Immature natural killer cell (primary cell): ENCODE measurements around the gene TTC4. TPM values are rescaled to one million over a fixed set of nuclear protein-coding genes. Genes with fewer than 3 reads are reported as not detected.
A peak's percentile ranks its signal among the peaks of the same experiment; 100 is the strongest.

ENCODE experiments used
- DNase-seq, 3 donors: peaks; one replicate each; pipeline ENCODE4 v3.0.0; 2022; ENCODE audit warnings: mixed read lengths in 1 of 3
- H3K27ac Mint-ChIP-seq, 6 donors: one replicate each; pipeline ENCODE4 v1.8.0; 2020; ENCODE audit warnings: mixed read lengths in 6 of 6, mild to moderate bottlenecking in 5 of 6, inconsistent platforms in 4 of 6, moderate library complexity in 3 of 6
- H3K27me3 Mint-ChIP-seq, 3 donors: one replicate each; pipeline ENCODE4 v1.8.0; 2020 to 2021; ENCODE audit warnings: low read depth in 3 of 3, mild to moderate bottlenecking in 3 of 3, mixed read lengths in 3 of 3, moderate library complexity in 3 of 3, inconsistent platforms in 1 of 3
- H3K36me3 Mint-ChIP-seq, 3 donors: one replicate each; pipeline ENCODE4 v1.8.0; 2020; ENCODE audit warnings: mixed read lengths in 3 of 3, inconsistent platforms in 2 of 3, mild to moderate bottlenecking in 2 of 3
- H3K4me1 Mint-ChIP-seq, 2 donors: one replicate each; pipeline ENCODE4 v1.8.0; 2020; ENCODE audit warnings: inconsistent platforms in 2 of 2, mild to moderate bottlenecking in 2 of 2, mixed read lengths in 2 of 2, moderate library complexity in 1 of 2
- H3K4me3 Mint-ChIP-seq, 5 donors: one replicate each; pipeline ENCODE4 v1.8.0; 2020; ENCODE audit warnings: mild to moderate bottlenecking in 5 of 5, mixed read lengths in 5 of 5, inconsistent platforms in 3 of 5, moderate library complexity in 3 of 5
- H3K9me3 Mint-ChIP-seq, 6 donors: one replicate each; pipeline ENCODE4 v1.8.0; 2020; ENCODE audit warnings: mild to moderate bottlenecking in 6 of 6, mixed read lengths in 6 of 6, inconsistent platforms in 4 of 6, moderate library complexity in 3 of 6
- polyA plus RNA-seq, 3 donors: library from polyadenylated mRNA; unstranded; fragments of 300-500 nt; fragmentation: Illumina TruSeq; gene quantifications; one replicate each; pipeline ENCODE4 v1.2.3, GENCODE V29; 2021

TTC4 gene
- polyA plus RNA-seq, 3 donors from 2014 or later = 14.3 to 22.6 (median 20.7) TPM

- Mint-ChIP-seq H3K9me3 (no peaks in the 10 kb centered on the region), H3K36me3 (no peaks in the 10 kb centered on the region), H3K27ac (no peak overlapping the region), H3K4me1 (no peaks in the 10 kb centered on the region), H3K4me3 (no peak overlapping the region), H3K27me3 (peaks cover 0 to 3% (median 2%) of the 10 kb centered on the region in 3 donors)
- no peak for DNase-seq
Observed at GRCh38 chr1:54695221-54695620, 20.4 kb upstream of the TTC4 start.

DNA sequence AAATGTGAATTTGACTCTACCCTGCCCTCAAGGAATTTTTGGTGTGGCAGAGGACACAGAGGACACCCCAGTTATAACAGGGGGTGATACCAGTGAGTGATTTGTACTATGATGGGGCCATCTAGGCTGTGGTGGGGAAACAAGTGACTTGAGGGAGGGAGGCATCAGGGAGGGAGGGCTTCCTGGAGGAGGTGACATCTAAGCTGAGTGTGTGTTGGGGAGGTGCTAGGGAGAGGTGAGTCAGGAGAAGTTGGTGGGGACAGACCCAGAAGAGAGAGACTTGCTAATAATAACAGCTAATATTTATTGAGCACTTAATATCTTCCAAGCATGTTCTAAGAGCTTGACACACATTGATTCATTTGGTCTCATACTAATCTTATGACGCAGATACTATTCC lies 19.9 kb upstream of the TTC4 start:
- Mint-ChIP-seq H3K27ac (no peak overlapping the region), H3K9me3 (no peaks in the 10 kb centered on the region), H3K36me3 (no peaks in the 10 kb centered on the region), H3K27me3 (peaks cover 0 to 3% (median 2%) of the 10 kb centered on the region in 3 donors), H3K4me1 (no peaks in the 10 kb centered on the region), H3K4me3 (no peak overlapping the region)
- DNase-seq = no peak

DNA sequence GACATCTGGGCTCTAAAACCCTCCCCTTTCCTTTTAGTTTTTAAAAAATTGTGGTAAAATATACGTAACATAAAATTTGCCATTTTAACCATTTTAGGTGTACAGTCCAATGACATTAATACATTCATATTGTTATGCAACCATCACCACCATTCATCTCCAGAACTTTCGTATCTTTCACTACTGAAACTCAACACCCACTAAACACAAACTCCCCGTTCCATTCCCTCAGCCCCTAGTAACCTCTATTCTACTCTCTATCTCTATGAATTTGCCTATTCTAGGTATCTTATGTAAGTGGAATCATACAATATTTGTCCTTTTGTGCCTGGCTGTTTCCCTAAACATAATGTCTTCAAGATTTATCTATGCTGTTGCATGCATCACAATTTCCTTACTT lies 19.4 kb upstream of the TTC4 start:
- Mint-ChIP-seq H3K9me3 (no peaks in the 10 kb centered on the region), H3K4me3 (no peak overlapping the region), H3K4me1 (no peaks in the 10 kb centered on the region), H3K27ac (no peak overlapping the region), H3K27me3 (peaks cover 0 to 3% (median 2%) of the 10 kb centered on the region in 3 donors), H3K36me3 (no peaks in the 10 kb centered on the region)
- no peak for DNase-seq

GRCh38 chr1:54697896-54698295 lies 17.8 kb upstream of the TTC4 start:
- no peak for DNase-seq
- no peak overlapping the region for H3K27ac Mint-ChIP-seq
- H3K4me1 Mint-ChIP-seq = no peaks in the 10 kb centered on the region
- H3K27me3 Mint-ChIP-seq = peaks cover under 1 to 3% (median 2%) of the 10 kb centered on the region in 3 donors
- H3K4me3 Mint-ChIP-seq = no peak overlapping the region
- H3K9me3 Mint-ChIP-seq = no peaks in the 10 kb centered on the region
- no peaks in the 10 kb centered on the region for H3K36me3 Mint-ChIP-seq

DNA sequence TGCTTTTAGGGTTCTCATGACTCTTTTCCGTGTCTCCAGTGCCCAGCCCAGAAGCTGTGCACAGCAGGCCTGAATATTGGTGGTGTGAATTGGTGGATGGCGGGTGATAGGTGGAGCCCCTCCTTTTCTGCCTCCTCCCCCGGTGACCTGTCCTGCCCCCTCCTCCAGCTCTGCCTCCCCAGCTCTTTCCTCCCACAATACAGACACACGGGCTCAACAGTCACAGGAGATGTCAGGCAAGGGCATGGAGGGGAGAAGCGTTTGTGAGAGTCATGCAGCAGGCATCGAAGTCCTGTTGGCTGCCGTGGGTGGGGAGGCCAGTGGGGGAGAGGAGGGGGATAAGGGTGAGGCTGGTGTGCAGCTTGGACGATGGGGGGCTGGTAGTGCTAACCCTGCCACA lies 17.3 kb upstream of the TTC4 start:
- H3K27ac Mint-ChIP-seq = no peak overlapping the region
- H3K27me3 Mint-ChIP-seq = peaks cover 1 to 3% (median 2%) of the 10 kb centered on the region in 3 donors
- no peak overlapping the region for H3K4me3 Mint-ChIP-seq
- H3K9me3 Mint-ChIP-seq = no peaks in the 10 kb centered on the region
- no peak for DNase-seq
- no peaks in the 10 kb centered on the region for H3K36me3 Mint-ChIP-seq
- no peaks in the 10 kb centered on the region for H3K4me1 Mint-ChIP-seq

DNA sequence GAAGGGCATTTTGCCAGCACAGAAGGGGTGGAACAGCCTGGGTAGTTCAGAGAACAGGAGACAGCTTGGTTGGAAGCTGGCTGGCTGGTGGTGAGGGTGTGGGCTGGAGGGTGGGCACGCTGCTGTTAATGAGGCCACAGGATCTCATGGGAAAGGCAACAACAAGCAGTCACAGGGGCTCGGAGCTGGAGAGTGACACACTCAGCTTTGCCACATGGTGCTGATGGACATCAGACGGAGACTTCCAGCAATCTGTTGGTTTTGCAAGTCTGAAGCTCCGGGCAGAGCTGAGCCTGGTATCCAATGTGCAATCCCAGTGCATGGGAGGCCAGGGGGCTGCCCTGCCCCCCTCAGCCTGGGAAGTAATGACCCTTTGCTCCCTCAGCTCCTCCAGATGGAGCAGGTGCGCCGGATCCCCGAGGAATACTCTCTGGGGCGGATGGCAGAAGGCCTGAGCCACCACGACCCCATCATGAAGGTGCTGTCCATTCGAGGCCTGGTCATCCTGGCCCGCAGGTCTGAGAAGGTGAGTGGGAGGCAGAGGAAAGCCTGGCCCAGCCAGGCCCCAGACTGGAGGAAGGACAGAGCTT lies 15.6 kb upstream of the TTC4 start:
- DNase-seq = no peak
- Mint-ChIP-seq H3K27me3 (peaks cover 1 to 3% (median 3%) of the 10 kb centered on the region in 3 donors), H3K27ac (no peak overlapping the region), H3K9me3 (no peaks in the 10 kb centered on the region), H3K36me3 (no peaks in the 10 kb centered on the region), H3K4me3 (no peak overlapping the region), H3K4me1 (no peaks in the 10 kb centered on the region)

- Mint-ChIP-seq H3K4me3 (no peak overlapping the region), H3K4me1 (no peaks in the 10 kb centered on the region), H3K27me3 (peaks cover 1 to 5% (median 5%) of the 10 kb centered on the region in 3 donors), H3K36me3 (no peaks in the 10 kb centered on the region), H3K27ac (no peak overlapping the region), H3K9me3 (no peaks in the 10 kb centered on the region)
- DNase-seq = no peak
Observed at GRCh38 chr1:54701066-54701465, 14.6 kb upstream of the TTC4 start.

GRCh38 chr1:54701996-54702395 lies 13.7 kb upstream of the TTC4 start:
- DNase-seq = no peak
- Mint-ChIP-seq H3K4me1 (no peaks in the 10 kb centered on the region), H3K9me3 (no peaks in the 10 kb centered on the region), H3K27ac (no peak overlapping the region), H3K27me3 (peaks cover 1 to 5% (median 3%) of the 10 kb centered on the region in 3 donors), H3K4me3 (no peak overlapping the region), H3K36me3 (no peaks in the 10 kb centered on the region)

GRCh38 chr1:54703471-54703870 lies 12.2 kb upstream of the TTC4 start:
- no peak for DNase-seq
- no peak overlapping the region for H3K27ac Mint-ChIP-seq
- H3K9me3 Mint-ChIP-seq = no peaks in the 10 kb centered on the region
- H3K4me1 Mint-ChIP-seq = no peaks in the 10 kb centered on the region
- no peak overlapping the region for H3K4me3 Mint-ChIP-seq
- H3K36me3 Mint-ChIP-seq = no peaks in the 10 kb centered on the region
- peaks cover 1 to 10% (median 3%) of the 10 kb centered on the region in 3 donors for H3K27me3 Mint-ChIP-seq

- DNase-seq = no peak
- Mint-ChIP-seq H3K36me3 (no peaks in the 10 kb centered on the region), H3K9me3 (peaks cover 0 to 1% (median 0%) of the 10 kb centered on the region in 6 donors), H3K4me1 (no peaks in the 10 kb centered on the region), H3K4me3 (no peak overlapping the region), H3K27ac (no peak overlapping the region), H3K27me3 (peaks cover 3 to 7% (median 5%) of the 10 kb centered on the region in 3 donors)
Observed at GRCh38 chr1:54705153-54705552, 10.5 kb upstream of the TTC4 start.

DNA sequence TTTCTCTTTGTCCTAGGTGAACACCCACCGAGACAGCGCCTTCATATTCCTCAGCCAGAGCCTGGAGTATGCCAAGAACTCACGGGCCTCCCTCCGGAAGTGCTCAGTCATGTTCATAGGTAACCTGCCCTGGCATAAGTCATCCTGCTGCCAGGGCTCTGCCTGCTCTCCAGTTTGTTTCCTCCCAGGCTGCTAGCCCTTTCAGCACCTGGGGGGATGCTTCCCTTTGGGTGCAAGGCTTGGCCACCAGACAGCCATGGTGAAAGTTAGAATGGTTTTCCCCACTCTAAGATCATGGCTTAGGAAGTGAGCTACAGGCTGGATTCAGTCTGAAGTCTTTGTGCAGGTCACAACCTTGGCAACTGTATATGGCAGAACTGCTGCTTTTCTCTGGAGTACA lies 9.2 kb upstream of the TTC4 start:
- no peak overlapping the region for H3K27ac Mint-ChIP-seq
- no peaks in the 10 kb centered on the region for H3K4me1 Mint-ChIP-seq
- peaks cover 0 to 1% (median 0%) of the 10 kb centered on the region in 6 donors for H3K9me3 Mint-ChIP-seq
- H3K4me3 Mint-ChIP-seq = no peak overlapping the region
- DNase-seq = no peak
- no peaks in the 10 kb centered on the region for H3K36me3 Mint-ChIP-seq
- peaks cover 5 to 8% (median 7%) of the 10 kb centered on the region in 3 donors for H3K27me3 Mint-ChIP-seq

DNA sequence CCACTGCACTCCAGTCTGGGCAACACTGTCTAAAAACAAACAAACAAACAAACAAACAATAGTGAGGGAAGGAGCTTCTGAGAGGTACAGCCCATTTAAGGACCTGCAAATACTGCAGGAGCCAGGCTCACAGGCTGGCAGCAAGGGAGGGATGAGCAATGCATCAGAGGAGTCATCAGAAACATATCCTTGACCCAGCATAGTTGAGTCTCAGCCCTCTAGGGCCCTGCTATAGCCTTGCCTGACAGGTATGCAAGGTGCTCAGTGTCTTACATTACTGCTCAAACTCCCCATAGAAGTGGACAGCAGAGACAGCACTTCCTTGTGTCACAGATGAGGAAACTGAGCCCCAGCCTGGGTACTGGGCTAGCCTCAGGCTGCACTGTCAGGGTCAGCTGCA lies 7.3 kb upstream of the TTC4 start:
- Mint-ChIP-seq H3K4me3 (no peak overlapping the region), H3K4me1 (no peaks in the 10 kb centered on the region), H3K27me3 (peaks cover 4 to 8% (median 7%) of the 10 kb centered on the region in 3 donors), H3K36me3 (no peaks in the 10 kb centered on the region), H3K9me3 (peaks cover 0 to 1% (median 0%) of the 10 kb centered on the region in 6 donors), H3K27ac (peak overlapping the region in 1 of 6 donors; percentile 62)
- DNase-seq = no peak

GRCh38 chr1:54709547-54710292 lies 5.9 kb upstream of the TTC4 start:
- Mint-ChIP-seq H3K9me3 (peaks cover 0 to 1% (median 0%) of the 10 kb centered on the region in 6 donors), H3K36me3 (no peaks in the 10 kb centered on the region), H3K4me3 (no peak overlapping the region), H3K27ac (no peak overlapping the region), H3K4me1 (peaks cover 0 to 2% of the 10 kb centered on the region in 2 donors), H3K27me3 (peaks cover 6 to 7% (median 6%) of the 10 kb centered on the region in 3 donors)
- DNase-seq = no peak

DNA sequence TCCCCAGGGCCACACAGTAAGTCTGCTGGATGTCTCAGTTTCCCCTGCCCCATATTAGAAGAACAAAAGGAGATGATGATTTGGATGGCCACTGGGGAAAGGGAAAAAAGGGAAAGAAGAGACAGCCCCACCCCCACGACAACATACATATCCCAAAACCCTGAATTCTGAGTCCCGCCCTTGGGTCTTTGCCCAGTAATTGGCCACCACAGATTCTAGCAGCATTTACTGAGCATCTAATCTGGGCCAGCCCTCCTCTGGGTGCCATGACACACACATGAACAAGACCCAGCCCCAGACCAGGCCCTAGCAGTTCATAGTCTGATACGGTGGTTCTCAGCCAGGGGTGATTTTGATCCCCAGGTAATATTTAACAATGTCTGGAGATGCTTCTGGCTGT lies 5.2 kb upstream of the TTC4 start:
- no peak overlapping the region for H3K4me3 Mint-ChIP-seq
- peaks cover 6 to 10% (median 6%) of the 10 kb centered on the region in 3 donors for H3K27me3 Mint-ChIP-seq
- no peak overlapping the region for H3K27ac Mint-ChIP-seq

More for the DNA sequence above, 5.2 kb upstream of the TTC4 start:
- DNase-seq = no peak
- Mint-ChIP-seq H3K4me1 (peaks cover 5 to 7% of the 10 kb centered on the region in 2 donors), H3K9me3 (peaks cover 0 to 1% (median 0%) of the 10 kb centered on the region in 6 donors), H3K36me3 (no peaks in the 10 kb centered on the region)
